Measurements from ENCODE around the gene RAB35.

Gene RAB35

DNA sequence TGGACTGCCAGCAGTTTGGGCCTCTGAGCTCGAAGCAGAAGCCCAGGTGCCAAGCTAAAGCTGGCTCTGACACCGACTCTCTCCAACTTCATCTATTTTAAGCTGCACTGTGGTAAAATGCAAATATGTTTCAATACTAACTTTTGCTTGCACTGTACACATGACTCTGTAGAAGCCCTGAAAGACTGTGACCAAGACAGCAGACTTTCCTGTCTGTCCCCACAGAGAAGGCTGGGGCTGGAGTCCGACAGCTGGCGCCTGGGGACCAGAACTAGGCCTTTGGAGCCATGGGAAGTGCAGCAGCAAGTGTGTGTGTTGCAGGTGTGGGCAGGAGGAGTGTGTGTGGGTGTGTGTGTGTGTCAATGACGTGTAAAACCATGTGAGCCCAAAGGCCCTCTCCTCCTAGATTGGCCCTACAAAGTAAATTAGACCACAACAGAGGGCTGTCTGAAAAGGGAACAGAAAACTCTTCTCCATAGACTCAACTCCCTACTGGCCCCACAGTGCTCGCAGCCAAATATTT lies 16.4 kb upstream of the RAB35 start:
- TF ChIP-seq, protein P1, sequence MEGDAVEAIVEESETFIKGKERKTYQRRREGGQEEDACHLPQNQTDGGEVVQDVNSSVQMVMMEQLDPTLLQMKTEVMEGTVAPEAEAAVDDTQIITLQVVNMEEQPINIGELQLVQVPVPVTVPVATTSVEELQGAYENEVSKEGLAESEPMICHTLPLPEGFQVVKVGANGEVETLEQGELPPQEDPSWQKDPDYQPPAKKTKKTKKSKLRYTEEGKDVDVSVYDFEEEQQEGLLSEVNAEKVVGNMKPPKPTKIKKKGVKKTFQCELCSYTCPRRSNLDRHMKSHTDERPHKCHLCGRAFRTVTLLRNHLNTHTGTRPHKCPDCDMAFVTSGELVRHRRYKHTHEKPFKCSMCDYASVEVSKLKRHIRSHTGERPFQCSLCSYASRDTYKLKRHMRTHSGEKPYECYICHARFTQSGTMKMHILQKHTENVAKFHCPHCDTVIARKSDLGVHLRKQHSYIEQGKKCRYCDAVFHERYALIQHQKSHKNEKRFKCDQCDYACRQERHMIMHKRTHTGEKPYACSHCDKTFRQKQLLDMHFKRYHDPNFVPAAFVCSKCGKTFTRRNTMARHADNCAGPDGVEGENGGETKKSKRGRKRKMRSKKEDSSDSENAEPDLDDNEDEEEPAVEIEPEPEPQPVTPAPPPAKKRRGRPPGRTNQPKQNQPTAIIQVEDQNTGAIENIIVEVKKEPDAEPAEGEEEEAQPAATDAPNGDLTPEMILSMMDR (IDR thresholded peaks at IDR 0.05): no peak

DNA sequence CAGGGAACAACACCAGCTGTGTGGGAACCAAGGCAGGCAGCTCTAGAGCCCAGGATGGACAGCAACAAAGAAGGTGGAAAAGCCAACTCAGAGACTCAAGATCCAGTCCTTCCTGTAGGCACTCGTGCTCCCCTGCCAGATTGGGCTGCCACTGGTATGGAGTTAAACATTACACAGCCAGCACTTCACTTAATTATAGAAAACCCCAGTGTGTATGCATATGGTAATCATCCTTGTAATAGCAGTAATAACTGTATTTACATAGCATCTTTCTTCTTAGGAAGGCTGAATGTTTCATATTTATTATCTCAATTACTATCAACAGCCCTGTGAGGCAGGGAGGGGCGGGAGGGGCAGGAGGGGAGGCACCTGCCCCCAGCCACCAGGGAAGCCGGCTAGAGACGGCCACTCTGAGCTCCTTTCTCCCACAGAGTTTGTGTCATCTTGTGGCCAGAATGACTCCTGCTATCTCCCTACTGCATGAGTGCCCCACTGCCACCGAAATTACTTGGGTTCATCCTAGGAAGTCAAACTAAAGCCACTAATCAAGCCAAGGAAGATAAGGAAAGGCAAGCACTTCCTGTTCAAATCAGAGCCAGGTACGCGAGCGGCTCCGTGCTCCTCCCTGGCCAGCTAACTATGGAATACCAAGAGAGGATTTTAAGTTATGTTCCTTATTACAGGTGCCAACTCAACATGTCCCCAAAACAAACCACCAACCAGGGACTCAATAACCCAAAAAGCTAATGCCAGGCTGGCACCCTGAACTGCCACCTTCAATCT lies 15.7 kb upstream of the RAB35 start:
- TF ChIP-seq, protein P1 (IDR thresholded peaks at IDR 0.05): no peak

DNA sequence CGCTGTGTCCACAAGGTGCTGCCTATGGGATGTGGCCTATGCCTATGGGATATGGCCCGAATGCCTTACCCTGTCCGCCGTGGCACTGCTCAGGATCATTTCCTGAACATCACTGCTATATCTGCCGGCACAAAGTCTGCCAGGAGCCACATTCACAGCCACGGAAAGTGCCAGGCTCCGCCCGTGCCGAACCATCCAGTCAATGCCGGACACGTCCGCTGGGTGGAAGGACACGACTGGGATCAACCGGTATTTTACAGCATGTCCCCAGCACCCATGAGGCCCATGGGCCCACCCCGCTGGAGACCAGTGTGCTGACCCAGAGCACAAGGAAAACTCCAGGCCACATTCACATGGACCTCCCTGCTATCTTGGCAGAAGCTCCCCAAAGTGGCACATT lies 14.6 kb upstream of the RAB35 start:
- TF ChIP-seq, protein P1 (IDR thresholded peaks at IDR 0.05): no peak

DNA sequence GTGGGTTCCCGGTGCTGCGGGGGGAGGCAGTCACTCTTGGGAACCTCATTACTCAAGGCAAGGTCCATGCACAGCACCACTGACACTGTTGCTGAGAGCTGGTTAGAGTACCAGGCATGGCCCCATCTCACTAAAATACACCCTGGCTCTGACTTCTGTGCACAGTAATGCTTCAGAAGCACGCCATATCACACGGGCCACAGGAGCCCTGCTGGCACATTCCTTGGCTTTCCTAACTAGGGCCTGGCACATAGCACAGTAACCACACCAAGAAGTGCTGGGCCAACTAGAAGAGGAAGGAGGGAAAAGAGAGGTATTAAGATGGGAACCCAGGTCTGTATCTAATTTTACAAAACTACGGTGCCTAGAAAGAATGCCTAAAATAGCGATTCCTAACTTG lies 13.5 kb upstream of the RAB35 start:
- TF ChIP-seq, protein P1 (IDR thresholded peaks at IDR 0.05): no peak

DNA sequence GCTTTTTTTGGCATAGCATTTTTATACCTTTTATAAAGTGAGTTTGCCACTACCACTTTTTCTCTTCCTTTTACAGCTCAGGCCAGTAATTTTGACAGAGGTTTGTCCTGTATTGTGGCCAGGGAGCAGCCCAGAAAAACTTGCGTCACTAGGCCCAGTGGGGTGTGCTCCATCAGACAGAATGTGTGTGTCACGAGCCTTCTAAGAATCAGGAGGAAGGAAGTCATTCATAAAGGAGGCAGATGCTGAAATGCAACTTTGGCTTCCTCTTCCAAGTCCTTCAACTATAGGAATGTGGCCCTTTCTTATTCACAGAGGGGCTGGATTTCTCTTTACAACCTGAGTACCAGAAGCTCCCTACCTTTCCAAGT lies 10.1 kb upstream of the RAB35 start:
- TF ChIP-seq, protein P1 (IDR thresholded peaks at IDR 0.05): no peak

DNA sequence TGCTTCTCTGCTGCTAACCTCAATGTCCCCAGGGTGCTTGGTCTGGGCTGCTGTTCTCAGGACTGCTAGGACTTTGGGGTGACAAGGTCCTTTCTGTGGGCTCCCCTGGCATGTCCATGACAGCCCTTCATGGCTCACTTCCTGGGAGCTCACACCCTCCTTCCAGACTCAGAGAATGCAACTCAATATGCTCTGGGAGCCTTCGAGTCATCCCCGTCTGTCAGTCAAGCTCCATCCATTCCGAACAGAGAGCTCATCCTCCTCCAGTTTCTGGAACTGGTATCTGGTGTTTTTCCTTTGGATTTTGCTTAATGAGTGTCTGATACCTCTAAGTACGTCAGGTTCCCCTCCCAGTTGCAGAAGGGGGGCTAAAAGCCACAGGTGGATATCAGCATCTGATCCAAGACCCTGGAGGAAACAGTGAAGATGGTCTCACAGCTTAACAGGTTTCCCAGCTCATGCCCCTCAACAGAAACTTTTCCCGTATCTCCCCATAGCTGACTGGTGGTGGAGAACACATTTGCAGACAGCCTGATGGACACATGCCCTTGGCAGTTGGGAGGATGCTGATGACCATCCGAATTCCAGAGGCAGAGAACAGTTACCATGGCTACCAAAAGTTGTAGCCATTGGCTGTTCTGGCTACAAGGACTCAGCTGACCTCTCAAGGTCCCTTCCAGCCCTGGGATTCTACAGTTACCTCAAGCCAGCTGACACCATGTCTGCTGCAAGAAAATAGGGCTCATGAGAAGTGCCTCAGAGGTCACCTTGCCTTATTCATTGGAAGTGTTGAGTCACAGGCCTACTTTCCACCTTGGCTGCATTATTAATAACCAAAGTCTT lies 9.5 kb upstream of the RAB35 start:
- TF ChIP-seq, protein P1 (IDR thresholded peaks at IDR 0.05): no peak

DNA sequence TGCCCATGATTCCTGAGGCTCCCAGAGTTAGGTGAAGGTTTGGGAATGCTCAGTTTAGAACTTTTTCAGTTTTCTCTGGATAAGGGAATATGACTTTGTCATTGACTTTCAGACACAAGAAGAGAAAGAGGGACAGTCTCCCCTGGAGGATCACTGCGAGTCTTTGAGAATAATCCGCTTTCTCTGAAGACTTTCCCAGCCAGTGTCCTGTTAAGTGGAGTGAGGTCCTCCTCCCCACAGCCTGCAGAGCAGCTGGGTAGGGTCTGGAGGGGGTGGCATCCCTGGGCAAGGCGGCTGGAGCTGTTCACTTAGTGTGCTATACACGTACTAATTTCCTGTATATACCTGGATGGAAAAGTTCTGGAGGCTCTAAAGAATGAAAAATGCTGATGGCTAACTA lies 8.5 kb upstream of the RAB35 start:
- TF ChIP-seq, protein P1 (IDR thresholded peaks at IDR 0.05): no peak

Measured in LNCAP (cell line).